ENCODE measurements around the gene LRP11.
"Not testable (repeated sequence)": the region's sequence is repeated elsewhere in the genome, so short reads cannot be mapped to it uniquely, and the experiment has no call there.

Gene LRP11

DNA sequence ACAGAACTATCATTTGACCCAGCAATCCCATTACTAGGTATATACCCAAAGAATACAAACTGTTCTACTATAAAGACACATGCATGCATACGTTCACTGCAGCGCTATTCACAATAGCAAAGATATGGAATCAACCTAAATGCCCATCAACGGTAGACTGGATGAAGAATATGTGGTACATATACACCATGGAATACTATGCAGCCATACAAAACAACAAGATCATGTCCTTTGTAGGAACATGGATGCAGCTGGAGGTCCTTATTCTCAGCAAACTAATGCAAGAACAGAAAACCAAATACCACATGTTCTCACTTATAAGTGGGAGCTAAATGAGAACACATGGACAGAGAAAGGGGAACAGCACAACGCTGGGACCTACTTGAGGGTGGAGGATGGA, 15.8 kb downstream of the LRP11 start:
- DNase-seq (ENCODE audit: low spot score), result not testable (repeated sequence)

DNA sequence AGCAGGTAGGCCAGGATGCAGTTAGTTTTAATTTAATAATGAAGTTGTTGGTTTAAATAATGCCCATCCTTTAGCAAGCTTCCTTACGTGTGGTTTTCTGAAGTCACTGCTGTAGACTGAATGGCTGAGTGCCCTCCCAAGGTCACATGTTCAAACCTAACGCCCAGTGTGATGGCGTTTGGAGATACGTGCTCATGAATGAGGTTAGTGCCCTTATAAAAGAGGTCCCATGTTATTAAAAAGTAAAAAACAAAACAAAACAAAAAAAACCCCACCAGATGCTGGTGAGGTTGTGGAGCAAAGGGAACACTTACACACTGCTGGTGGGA, 16.3 kb downstream of the LRP11 start:
- DNase-seq (ENCODE audit: low spot score), result no peak

DNA sequence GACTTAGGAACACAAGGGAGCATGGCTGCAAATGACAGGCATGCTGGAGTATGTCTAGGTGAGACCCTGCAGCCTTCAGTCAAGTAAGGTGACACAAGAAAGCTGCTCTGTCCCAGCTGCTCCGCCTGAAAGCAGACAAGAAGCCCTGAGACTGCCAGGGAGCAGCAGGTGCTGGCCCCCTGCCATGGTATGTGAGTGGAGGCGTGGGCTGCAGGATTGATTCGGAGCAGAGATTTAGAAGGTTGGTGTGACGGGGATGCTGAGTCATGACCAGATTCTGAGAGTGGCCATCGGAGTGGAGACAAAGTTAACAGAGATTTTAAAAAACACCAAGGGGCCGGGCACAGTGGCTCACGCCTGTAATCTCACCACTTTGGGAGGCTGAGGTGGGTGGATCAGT, 17.8 kb downstream of the LRP11 start:
- no peak for DNase-seq (ENCODE audit: low spot score)

DNA sequence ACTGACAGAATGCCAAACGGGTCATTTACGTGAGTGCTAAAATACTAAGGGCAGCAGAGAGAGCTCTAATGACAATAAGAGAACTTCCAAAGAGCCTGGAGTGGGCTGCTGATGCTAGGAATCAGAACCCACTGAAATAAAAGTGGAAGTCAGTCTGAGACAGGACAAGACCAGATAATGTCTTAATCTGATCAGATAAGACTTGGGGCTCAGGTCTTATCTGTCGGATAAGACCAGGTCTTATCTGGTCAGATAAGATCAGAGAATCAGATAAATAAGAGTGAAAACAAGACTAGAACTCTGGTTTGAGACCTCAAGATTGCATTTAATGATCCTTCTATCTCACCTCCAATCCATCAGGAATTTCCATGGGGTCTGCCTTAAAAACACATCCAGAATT, 18.6 kb downstream of the LRP11 start:
- DNase-seq (ENCODE audit: low spot score), result no peak

DNA sequence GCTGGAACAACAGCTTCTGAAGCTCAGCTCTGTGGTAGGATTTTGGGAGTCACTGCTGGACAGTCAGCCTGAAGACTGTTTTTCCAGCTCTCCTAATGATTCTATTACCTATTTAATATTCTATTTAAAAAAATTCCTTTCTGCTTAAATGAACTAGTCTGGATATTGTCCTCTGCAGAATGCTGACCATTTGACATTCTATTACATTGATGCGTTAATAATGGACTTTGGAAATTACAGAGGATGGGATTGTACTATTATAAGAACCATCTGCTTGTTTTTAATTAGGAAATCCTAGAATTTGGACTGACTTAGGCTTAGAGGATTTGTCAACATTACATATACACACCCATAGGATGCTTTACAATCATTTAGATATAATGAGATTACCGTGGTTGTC, 19.7 kb downstream of the LRP11 start:
- DNase-seq (ENCODE audit: low spot score), result no peak

DNA sequence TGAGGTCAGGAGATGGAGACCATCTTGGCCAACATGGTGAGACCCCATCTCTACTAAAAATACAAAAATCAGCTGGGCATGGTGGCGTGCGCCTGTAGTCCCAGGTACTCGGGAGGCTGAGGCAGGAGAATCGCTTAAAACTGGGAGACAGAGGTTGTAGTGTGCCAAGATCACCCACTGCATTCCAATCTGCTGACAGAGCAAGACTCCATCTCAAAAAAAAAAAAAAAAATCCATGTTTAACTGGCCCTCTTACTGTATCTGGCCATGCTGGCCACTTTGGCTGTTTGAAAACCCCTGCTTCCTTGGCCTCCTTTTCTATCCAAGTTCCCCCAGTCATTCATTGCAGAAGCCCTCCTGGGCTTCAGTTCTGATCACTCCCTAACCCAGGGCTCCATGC, 20.1 kb downstream of the LRP11 start:
- DNase-seq (ENCODE audit: low spot score), result not testable (repeated sequence)

DNA sequence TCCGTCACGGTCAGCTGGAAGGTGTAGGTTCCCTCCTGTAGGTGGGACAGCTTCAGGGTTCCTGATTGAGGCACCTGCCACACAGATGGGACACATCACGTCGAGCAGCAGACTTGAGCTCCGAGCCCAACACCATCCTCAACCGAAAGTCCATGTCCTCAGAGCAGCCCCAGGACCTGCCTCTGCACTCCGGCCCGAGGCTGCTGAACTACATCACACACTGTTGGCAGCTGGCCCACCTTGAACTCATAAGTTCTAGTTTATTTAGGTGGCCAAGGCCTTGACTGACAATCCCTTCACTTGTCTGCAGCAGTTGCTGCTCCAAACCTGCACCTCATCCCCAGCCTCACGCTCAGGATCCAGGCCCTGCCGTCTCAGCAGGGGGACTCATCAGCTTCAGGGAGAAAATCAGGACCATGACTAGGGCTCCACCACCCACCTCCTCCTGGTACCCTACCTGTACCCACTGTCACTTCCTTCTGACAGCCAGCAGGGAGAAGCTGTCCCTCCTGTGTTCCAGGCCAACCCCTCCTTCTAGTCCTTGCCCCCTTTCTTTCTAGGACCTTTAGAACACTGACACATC, 21.0 kb downstream of the LRP11 start:
- no peak for DNase-seq (ENCODE audit: low spot score)

DNA sequence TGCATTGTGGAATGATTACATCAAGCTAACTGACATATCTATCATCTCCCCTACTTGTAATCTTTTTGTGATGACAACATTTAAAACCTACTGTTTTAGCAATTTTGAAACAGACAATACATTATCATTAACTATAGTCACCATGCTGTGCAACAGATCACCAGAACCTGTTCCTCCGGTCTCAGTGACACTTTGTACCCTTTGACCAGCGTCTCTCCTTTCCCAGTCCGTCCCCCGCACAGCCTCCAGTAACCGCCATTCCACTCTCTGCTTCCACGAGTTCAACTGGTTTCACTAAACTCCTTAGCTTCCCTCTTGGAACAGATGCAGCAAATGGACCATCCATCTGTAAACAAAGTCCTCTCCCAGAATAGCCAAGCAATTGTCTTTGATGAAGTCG, 21.8 kb downstream of the LRP11 start:
- DNase-seq (ENCODE audit: low spot score), result no peak

DNA sequence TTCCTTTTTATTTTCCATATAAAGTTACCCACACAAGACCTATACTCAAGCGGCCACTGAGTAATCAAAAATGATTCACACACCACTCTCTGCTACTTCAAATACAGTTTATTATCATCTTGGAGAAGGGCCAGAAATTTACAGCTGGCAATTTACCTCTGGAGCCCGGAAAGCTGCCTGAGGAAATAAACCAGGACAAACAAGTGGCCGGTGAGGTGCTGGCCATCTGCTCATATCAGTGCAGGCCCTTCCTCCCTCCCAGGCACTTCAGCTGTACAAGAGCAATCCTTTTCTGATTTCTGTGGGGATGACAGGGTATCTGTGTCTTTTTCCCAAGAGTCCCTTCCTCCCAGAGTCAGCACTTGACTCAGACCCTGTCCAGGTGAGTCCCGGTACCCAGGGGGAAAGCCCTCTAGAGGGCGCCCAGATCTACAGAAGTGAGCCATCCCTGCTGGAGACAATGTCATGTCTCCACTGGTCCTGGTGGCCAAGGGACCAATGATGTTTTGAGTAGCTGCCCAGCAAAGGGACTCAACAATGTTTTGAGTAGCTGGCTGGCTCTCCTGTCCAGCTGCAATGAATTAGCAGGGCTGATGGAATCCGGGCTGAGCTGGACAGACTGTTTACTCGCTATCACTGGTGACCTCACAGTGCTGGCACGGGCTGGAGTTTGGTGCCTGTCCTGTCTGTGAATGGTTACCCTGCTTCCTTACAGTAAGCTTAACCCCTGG, 23.6 kb downstream of the LRP11 start:
- DNase-seq (ENCODE audit: low spot score), result no peak

DNA sequence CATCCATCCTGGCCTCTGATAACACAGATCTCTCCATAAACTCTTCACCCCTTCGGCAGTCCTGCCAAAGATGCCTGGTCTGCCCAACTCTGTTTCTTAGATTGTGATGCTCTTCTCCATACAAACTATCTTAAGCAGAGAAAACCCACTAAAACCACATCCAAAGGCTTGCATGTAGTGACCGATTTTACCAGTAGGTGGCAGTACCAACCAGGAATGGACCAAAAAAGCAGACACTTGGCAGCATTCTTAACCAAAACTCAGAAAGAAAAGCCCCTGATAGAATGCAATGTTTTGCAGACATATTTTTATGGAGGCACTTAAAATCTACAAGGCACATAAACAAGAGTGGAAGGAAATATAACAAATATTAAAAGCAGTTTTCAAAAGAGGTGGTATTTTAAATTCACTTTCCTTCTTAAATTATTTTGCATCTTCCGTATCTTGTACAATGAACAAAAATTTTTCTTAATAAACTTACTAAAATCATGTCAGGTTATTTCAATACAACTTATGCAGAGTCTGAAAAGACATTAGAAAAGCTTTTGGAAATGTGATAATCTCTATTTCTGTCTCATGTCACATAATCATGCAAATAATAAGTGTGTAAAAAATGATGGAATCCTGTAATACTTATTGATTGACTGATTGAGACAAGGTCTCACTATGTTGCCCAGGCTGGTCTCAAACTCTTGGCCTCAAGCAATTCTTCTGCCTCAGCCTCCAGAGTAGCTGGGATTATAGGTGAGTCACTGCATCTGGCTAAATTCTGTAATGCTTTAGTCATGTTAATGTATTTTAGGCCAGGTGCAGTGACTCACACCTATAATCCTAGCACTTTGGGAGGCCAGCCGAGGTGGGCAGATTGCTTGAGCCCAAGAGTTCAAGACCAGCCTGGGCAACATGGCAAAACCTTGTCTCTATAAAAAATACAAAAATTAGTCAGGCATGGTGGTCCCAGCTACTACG, 29.4 kb downstream of the LRP11 start:
- DNase-seq (ENCODE audit: low spot score), result peak; percentile 39

DNA sequence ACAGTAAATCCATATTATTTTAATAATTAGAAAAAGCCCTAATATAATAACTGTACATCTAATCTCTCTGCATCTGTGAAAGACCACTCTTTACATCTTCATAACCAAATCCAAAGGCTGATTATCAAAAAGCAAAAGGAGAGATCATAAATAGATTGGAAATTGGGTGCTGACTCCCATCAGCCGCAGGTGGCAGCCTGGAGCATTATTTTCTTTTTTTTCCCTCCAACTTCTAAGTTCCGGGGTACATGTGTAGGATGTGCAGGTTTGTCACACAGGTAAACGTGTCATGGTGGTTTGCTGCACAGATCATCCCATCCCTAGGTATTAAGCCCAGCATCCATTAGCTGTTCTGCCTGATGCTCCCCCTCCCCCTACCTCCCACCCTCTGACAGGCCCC, 30.5 kb downstream of the LRP11 start:
- no peak for DNase-seq (ENCODE audit: low spot score)

DNA sequence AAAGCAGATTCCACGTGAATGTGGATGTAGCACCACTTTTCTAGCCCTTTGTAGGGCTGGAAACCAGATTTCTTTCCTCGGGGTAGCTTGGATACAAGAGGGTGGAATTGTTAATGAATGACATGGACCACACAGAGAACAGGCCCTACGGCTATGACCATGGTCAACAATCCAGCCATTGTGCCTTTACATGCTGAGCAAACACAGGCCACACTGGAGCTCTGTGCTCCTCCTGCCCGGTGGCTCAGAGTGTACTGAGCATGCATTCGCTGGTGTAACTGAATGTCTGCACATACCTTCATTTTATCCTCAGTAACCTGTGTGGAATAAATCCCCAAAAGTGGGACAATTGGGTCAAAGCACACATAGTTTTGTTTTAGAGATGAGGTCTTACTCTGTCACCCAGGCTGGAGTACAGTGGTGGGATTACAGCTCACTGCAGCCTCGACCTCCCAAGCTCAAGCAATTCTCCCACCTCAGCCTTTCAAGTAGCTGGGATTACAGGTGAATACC, 32.8 kb downstream of the LRP11 start:
- DNase-seq (ENCODE audit: low spot score), result peak; percentile 89

DNA sequence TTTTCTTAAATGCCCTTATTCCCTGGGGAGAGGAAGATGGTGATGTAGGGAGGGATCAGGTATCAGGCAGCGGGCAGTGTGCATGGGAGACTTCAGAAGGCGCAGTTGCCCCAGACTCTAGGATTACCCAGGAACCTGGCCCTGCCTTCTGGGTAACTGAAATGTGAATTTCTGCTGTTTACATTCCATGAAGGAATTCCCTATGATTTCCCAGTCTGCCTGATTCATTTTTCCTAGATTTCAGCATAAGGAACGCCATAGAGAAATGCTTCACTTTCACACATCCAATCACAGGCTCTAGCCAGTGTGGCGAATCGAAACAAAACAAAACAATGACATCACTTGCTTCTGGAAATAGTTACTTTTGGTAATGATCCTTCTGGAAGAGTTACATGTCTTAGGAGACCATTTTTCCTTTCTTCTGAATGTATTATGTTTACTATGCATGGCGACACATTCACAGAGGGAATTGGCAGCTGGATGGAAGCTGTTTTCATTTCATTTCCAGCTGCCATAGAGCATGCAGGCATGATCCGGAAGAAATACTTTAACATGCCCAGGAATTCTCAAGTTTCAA, 33.3 kb downstream of the LRP11 start:
- DNase-seq (ENCODE audit: low spot score), result peak; percentile 35

DNA sequence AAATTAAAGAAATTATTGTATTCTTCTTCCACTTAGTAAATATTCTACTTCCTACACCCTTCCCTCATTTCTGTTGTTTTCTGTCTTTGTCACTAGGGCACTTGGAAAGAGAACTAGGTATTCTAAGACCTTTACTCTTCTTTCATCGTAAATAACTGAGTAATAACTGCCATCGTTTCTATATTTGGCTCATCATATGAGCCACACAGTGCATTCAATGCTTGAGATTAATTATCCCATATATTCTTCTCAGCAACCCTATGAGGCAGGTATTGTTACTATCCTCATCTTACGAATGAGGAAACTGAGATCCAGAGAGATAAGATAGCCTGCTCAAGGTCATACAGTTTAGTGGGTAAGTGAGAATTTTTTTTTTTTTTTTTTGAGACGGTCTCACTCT, 38.9 kb downstream of the LRP11 start:
- DNase-seq (ENCODE audit: low spot score), result no peak

DNA sequence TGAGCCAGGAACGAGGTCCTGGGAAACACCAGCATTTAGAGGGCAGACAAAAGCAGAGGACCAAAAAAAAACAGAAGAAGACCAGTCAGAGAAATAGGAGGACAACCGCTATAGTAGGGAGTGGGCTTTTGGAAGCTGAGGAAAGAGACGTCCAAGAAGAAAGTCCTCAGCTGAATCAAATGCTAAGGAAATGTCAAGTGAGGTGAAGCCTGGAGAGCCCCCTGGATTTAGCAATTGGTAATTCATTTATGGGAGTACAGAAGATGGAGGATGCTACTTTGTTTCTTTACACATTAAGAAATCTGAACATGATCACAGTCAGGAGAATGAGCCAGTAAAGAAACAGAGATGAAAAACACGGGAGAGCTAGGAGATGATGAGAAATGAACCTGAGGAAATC, 41.1 kb downstream of the LRP11 start:
- DNase-seq (ENCODE audit: low spot score), result no peak

DNA sequence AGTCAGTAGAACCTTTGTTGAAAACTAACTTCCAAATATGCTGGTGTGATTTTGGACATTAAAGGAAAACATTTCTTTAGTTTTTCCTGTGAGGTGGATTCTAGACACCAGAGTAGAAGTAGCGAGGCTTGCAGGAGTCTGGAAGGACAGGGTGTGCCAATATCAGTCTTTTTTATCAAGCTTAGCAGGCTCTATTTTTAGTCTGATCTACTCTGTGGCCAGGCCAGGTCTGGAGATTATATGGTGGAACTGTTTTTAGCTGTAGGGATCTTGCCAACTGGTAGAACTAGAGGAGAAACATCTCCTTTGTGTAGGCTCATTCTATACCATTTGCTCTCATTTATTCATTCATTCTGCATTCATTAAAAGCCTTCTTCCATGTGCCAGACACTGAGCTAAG, 42.7 kb downstream of the LRP11 start:
- DNase-seq (ENCODE audit: low spot score), result no peak

DNA sequence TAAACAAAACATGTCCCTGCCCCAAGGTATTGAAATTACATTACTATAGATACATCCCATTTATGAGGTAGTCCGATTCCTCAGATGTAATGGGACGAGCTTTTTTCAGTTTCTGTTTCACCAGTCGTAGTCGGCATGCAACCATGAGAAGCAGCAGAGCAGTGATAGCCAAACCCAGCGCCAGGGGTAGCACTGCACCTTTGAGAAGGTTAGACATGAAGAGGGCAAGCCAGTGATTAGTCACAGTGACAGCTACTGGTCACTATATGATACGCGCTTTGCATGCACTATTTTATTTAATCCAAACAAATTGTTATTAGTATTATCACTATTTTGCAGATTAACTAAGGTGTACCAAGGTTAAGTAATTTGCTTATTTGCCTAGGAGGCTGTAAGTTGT, 43.7 kb downstream of the LRP11 start:
- no peak for DNase-seq (ENCODE audit: low spot score)

DNA sequence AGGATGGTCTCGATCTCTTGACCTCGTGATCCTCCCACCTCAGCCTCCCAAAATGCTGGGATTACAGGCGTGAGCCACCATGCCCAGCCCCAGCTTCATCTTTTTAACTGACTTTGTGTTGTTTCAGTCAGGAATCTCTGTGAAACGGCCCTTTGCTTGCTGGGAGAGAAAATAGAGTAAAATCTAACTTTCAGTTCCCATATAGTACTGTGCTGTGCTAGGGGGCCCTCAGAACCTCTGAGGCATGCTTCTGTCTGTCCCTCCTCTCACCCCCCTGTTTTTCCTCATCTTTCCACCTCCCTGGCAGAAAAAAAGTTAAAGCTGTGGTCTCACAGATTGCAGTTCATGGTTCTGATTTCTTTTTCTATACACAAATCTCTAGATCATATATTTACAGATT, 48.4 kb downstream of the LRP11 start:
- DNase-seq (ENCODE audit: low spot score), result no peak

DNA sequence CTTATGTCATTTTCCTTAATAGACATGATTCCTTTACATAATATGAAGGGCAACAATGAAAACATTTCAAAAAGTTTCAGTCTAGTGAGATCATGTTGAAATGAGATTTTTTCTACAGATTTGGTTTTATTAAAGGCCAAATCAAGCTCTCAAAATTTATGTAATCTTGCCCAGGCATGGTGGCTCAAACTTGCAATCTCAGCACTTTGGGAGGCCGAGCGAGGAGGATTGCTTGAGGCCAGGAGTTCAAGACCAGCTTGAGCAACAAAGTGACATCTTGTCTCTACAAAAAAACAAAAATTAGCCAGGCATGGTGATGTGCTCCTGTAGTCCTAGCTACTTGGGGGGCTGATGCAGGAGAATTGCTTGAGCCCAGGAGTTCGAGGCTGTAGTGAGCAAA, 50.8 kb downstream of the LRP11 start:
- DNase-seq (ENCODE audit: low spot score), result no peak

DNA sequence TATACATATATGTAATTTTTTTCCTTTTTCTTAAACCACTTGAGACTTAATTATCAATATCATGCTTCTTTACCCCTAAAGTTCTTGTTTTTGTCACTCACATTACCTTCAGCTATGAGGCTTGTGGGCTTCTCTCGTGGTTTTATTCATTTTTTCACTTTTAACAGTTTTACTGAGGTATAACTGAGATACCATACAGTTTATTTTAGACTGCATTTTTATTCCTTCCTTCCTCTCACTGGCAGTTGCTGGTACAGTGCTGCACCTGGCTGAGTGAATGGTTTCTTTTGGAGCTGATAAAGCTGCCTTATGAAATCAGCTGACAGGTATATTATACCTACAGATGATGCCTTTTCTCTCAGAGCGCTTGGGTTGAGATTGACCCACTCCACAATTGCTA, 54.4 kb downstream of the LRP11 start:
- DNase-seq (ENCODE audit: low spot score), result no peak

DNA sequence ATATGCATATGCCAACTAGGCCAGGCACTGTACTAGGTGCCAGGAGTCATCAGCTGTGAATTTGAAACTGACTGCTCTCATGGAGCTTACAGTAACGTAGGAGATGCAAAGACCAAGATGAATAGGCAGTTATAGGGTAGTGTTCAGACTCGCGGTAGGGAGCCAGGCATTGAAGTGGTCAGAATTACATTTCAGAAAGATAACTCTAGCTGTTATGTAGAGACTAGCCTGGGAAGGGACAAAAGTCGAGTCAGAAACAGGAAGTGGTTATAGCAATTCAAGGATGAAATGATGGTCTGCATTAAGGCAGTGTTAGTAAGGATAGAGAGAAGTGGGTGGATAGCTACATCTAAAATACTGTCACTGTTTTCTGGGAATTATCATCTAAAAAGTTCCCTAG, 58.0 kb downstream of the LRP11 start:
- no peak for DNase-seq (ENCODE audit: low spot score)

DNA sequence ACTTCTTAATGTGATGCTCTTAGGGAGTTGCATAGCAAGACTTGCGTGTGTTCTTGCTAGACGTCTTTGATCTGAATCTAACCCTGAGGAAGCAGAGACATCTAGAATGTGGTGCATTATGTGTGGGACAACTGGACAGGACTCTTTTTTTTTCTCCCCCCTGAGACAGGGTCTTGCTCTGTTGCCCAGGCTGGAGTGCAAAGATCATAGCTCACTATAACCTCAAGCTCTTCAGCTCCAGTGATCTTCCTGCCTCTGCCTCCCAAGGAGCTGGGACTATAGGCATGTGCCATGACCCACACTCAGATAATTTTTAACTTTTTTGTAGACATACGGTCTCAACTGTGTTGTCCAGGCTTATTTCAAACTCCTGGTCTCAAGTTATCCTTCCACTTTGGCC, 80.6 kb downstream of the LRP11 start:
- DNase-seq (ENCODE audit: low spot score), result no peak

DNA sequence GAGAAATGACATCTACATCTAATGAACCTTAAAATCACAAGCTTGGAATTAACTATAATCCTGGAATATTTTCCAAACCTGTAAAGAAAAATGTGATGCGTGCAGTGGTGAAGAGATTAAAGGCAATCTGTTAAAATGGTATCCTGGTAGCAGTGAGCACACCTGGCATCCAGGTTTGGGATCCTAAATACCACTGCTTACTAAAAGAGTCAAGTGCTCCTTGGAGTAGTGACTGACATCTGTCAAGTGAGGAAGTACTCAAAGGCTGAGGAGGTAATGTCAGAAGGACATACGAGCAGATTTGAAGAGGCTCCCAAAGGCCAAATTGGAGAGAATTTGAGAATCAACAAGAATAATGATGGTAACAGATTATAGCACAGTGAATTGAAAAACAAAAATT, 81.8 kb downstream of the LRP11 start:
- no peak for DNase-seq (ENCODE audit: low spot score)
